B cell (primary cell): ENCODE data around the gene PSMG2. TPM values are rescaled to one million over a fixed set of nuclear protein-coding genes. Genes with fewer than 3 reads are reported as not detected.
A peak's percentile ranks its signal among the peaks of the same experiment; 100 is the strongest.

ENCODE experiments used
- ATAC-seq: fragments of 200-7000 bp; cut with Tn5 transposase; one replicate; pipeline ENCODE4 v1.10.0; 2021; ENCODE audit warnings: low read depth, mild to moderate bottlenecking, moderate number of reproducible peaks, moderate library complexity
- CTCF ChIA-PET: fragments of 350-600 bp; sonication (Branson Sonifier 250); formaldehyde crosslinking; loops from one replicate; lab custom pipeline; 2021; ENCODE audit warnings: antibody characterized with exemption, inconsistent platforms; lab: Charles Lee
- POLR2A ChIA-PET: fragments of 350-600 bp; sonication (Branson Sonifier 250); formaldehyde crosslinking; loops from one replicate; lab custom pipeline; 2021; ENCODE audit warnings: antibody characterized with exemption; lab: Charles Lee
- DNase-seq: peaks from one replicate; pipeline ENCODE4 v3.0.0; 2013
- H2AFZ ChIP-seq: 2 replicates; pipeline ENCODE4 v1.6.1; 2012; ENCODE audit warnings: mild to moderate bottlenecking, low read depth, low read length; ENCODE audit not compliant: insufficient read depth, poor library complexity, severe bottlenecking
- H3K27ac ChIP-seq, 2 donors: 1 replicate in 1 of 2; 2 replicates in 1 of 2; pipeline ENCODE4 v1.5.1; 2012 to 2013; ENCODE audit warnings: low read length in 2 of 2, mild to moderate bottlenecking in 2 of 2, moderate library complexity in 1 of 2
- H3K27me3 ChIP-seq, 4 experiments: fragments of 200-600 bp in 1 of 4; sonication (generic) in 1 of 4; replicated peaks in 1 of 4; 1 replicate in 2 of 4; 2 replicates in 2 of 4; pipeline versions ENCODE4 v1.6.1 to v1.7.0; 2013 to 2016; ENCODE audit warnings: low read length in 3 of 4, mild to moderate bottlenecking in 2 of 4, mixed read lengths in 1 of 4, moderate library complexity in 1 of 4; ENCODE audit not compliant: insufficient read depth in 4 of 4, control insufficient read depth in 3 of 4; ENCODE audit errors: control extremely low read depth in 1 of 4
- H3K36me3 ChIP-seq, 2 experiments: replicated peaks in 1 of 2; 1 replicate in 1 of 2; 2 replicates in 1 of 2; pipeline versions ENCODE4 v1.6.1 to v1.7.1; 2013; ENCODE audit warnings: low read length in 1 of 2; ENCODE audit not compliant: insufficient read depth in 2 of 2, control insufficient read depth in 1 of 2; ENCODE audit errors: control extremely low read depth in 1 of 2, extremely low read depth in 1 of 2
- H3K4me1 ChIP-seq, 2 donors: fragments of 200-600 bp in 1 of 2; sonication (generic) in 1 of 2; 1 replicate in 1 of 2; 2 replicates in 1 of 2; pipeline versions ENCODE4 v1.5.1 to v1.6.1; 2013 to 2017; ENCODE audit warnings: low read length in 2 of 2; ENCODE audit not compliant: control insufficient read depth in 2 of 2, insufficient read depth in 2 of 2
- H3K4me2 ChIP-seq: replicated peaks from 2 replicates; pipeline ENCODE3; 2012; ENCODE audit warnings: mild to moderate bottlenecking, low read depth, low read length; ENCODE audit not compliant: poor library complexity, severe bottlenecking
- H3K4me3 ChIP-seq, 5 experiments: fragments of 200-600 bp in 1 of 5; sonication (generic) in 1 of 5; 1 replicate in 3 of 5; 2 replicates in 2 of 5; pipeline versions ENCODE4 v1.5.1 to v1.7.0; 2011 to 2016; ENCODE audit warnings: low read length in 4 of 5, mild to moderate bottlenecking in 4 of 5, low read depth in 2 of 5, control low read depth in 1 of 5, moderate library complexity in 1 of 5; ENCODE audit not compliant: insufficient read depth in 1 of 5; ENCODE audit errors: control extremely low read depth in 1 of 5, extremely low read depth in 1 of 5
- H3K79me2 ChIP-seq: fragments of 200-600 bp; sonication (generic); one replicate; pipeline ENCODE4 v1.6.0; 2016; ENCODE audit warnings: low read length; ENCODE audit not compliant: control insufficient read depth, insufficient read depth
- H3K9ac ChIP-seq: fragments of 200-600 bp; sonication (generic); 2 replicates; pipeline ENCODE4 v1.6.1; 2017; ENCODE audit warnings: mild to moderate bottlenecking, low read length, moderate library complexity
- H3K9me3 ChIP-seq, 3 donors: one replicate each; pipeline versions ENCODE4 v1.6.1 to v1.7.1; 2013; ENCODE audit warnings: low read length in 2 of 3; ENCODE audit not compliant: control insufficient read depth in 2 of 3, insufficient read depth in 1 of 3; ENCODE audit errors: control extremely low read depth in 1 of 3
- H4K20me1 ChIP-seq: 2 replicates; pipeline ENCODE4 v1.6.0; 2012; ENCODE audit warnings: mild to moderate bottlenecking, low read length; ENCODE audit not compliant: insufficient read depth, control insufficient read depth, poor library complexity, severe bottlenecking
- H3K27ac Mint-ChIP-seq: one replicate; pipeline ENCODE4 v1.8.0; 2021; ENCODE audit warnings: mixed read lengths
- H3K27me3 Mint-ChIP-seq: one replicate; pipeline ENCODE4 v1.8.0; 2021; ENCODE audit warnings: mixed read lengths
- H3K4me1 Mint-ChIP-seq: one replicate; pipeline ENCODE4 v1.8.0; 2021; ENCODE audit warnings: mixed read lengths
- H3K4me3 Mint-ChIP-seq: one replicate; pipeline ENCODE4 v1.8.0; 2021; ENCODE audit warnings: mixed read lengths
- H3K9me3 Mint-ChIP-seq: one replicate; pipeline ENCODE4 v1.8.0; 2022; ENCODE audit warnings: mixed read lengths; ENCODE audit not compliant: insufficient read depth
- EZH2 ChIP-seq: IDR thresholded peaks from 2 replicates; pipeline ENCODE4 v1.6.1; 2012; ENCODE audit warnings: borderline replicate concordance, low read depth, mild to moderate bottlenecking, moderate library complexity, low read length; ENCODE audit not compliant: insufficient read depth, poor library complexity, severe bottlenecking
- WGBS: methylation state at CpG from one replicate; pipeline ENCODE4 v1.1.5; 2013; ENCODE audit warnings: missing lambda C conversion rate; ENCODE audit not compliant: insufficient coverage; 5-methylcytosine and 5-hydroxymethylcytosine counted together
- intact Hi-C: fragments of 100-400 bp; cut with micrococcal nuclease; formaldehyde crosslinking; loops from one replicate; pipeline ENCODE4 v1.10.0; 2022
- polyA minus RNA-seq: library from RNA; depleted of rRNA, polyadenylated mRNA; stranded (reverse); fragments of >200 nt; gene quantifications from 2 replicates; pipeline ENCODE4 v1.2.3, GENCODE V29; 2012
- polyA plus RNA-seq: library from polyadenylated mRNA; depleted of rRNA; stranded (reverse); fragments of >200 nt; gene quantifications from 2 replicates; pipeline ENCODE4 v1.2.3, GENCODE V29; 2012
- total RNA-seq, 2 donors: library from RNA; stranded (reverse); fragments of 120-200 nt in 1 of 2; gene quantifications; 1 replicate in 1 of 2; 2 replicates in 1 of 2; pipeline versions ENCODE4 v1.2.3 to v1.2.4, GENCODE V29; 2013 to 2022
- TF ChIP-seq, protein P1 (sequence below): fragments of 200-600 bp; IDR thresholded peaks from one replicate; pipeline ENCODE4 v1.8.0; 2022; ENCODE audit warnings: antibody characterized with exemption, mild to moderate bottlenecking

The PSMG2 gene, protein sequence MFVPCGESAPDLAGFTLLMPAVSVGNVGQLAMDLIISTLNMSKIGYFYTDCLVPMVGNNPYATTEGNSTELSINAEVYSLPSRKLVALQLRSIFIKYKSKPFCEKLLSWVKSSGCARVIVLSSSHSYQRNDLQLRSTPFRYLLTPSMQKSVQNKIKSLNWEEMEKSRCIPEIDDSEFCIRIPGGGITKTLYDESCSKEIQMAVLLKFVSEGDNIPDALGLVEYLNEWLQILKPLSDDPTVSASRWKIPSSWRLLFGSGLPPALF
- total RNA-seq (61.2 and 64.1 TPM in 2 replicates), polyA plus RNA-seq (30.4 and 31.8 TPM in 2 replicates), polyA minus RNA-seq (34.1 and 34.8 TPM in 2 replicates)
- 82.5 TPM for total RNA-seq (2013)

DNA sequence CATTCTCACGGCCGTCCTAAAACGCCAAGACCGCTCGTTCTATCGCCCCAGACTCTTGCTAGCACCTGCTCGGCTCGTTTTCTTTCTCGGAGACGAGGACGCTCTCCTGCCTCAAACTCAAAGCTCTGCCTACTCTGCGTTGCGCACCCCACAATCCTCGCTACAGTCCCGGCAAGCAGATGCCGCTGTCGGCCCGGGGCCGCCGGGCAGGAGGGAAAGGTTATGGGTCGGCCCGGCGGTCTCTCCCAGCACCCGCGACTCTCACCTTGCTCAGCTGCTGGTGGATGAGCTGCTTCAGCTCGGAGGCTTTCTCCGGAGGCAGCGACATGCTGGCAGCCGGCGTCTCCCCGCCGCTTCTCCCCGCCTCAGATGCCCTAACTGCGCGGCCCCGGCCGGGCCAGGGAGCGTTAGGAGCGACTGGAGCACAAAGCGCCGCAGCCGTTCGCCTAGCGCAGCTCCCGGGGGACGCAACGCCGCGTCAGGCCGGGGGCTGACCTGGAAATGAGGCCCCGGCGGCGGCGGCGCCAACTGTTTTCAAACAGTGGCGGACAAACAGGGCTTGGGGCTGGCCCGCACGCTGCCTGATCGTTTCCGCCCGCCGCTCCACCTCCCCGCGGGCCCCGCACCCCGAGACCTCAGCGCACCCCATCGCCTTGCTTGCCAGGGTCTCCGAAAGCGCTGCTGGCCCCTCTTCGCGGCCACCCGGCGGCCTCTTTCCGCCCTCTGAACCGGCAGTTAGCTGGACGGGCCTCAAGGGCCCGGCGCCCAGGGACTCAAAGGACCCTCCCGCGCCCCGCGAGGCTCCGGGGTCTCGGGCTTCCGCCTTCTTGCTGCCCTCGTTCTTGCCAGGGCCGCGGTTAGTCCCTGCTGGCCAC lies at the start of gene PSMG2, which contains the start of gene CEP76:
PSMG2 (plus strand) TSS at position 822 of the 875 bp plus-strand sequence. CDS start 66 bp downstream, outside the sequence.
CEP76 (minus strand) TSS at position 503 of the 875 bp plus-strand sequence; CDS start at position 328, 175 bp downstream.
- WGBS = under 1% methylated on average over 89 of the region's 89 CpGs
- H3K4me3 ChIP-seq = peak within 1 kb of the TSS; percentile 84 to 95 (median 86)
- POLR2A ChIA-PET = interaction anchor here (0.8 to 1.9 kb wide), 7 partner anchors 22 to 435 kb away, joined by 3 to 15 read pairs (median 4); partner anchors contain the start of genes AFG3L2, PRELID3A and PTPN2

More for the DNA sequence above, at the start of gene PSMG2, which contains the start of gene CEP76:
- H3K27me3 ChIP-seq = no peaks in the 10 kb centered on the region
- H3K79me2 ChIP-seq = peaks cover 69% of the 10 kb centered on the region
- H3K9me3 Mint-ChIP-seq = no peaks in the 10 kb centered on the region
- peaks cover 6 to 7% of the 10 kb centered on the region in 2 experiments for H3K36me3 ChIP-seq
- H3K27me3 Mint-ChIP-seq = no peaks in the 10 kb centered on the region
- peak within 1 kb of the TSS; percentile 95 for H3K9ac ChIP-seq
- intact Hi-C loops = loop anchor here (1.0 to 5.0 kb wide), 8 partner anchors 46 to 1024 kb away; partner anchors contain the start of genes AFG3L2, CEP192, CHMP1B and FAM210A
- peak within 1 kb of the TSS; percentile 100 for H3K27ac Mint-ChIP-seq
- H3K4me1 ChIP-seq = peaks cover 22 to 26% of the 10 kb centered on the region in 2 donors
- peak; percentile 96 for DNase-seq
- peak within 1 kb of the TSS; percentile 96 to 100 for H3K27ac ChIP-seq
- H3K4me3 Mint-ChIP-seq = peak within 1 kb of the TSS; percentile 99
- no peaks in the 10 kb centered on the region for H3K9me3 ChIP-seq
- peaks cover 37% of the 10 kb centered on the region for H3K4me1 Mint-ChIP-seq
- TF ChIP-seq, protein P1, sequence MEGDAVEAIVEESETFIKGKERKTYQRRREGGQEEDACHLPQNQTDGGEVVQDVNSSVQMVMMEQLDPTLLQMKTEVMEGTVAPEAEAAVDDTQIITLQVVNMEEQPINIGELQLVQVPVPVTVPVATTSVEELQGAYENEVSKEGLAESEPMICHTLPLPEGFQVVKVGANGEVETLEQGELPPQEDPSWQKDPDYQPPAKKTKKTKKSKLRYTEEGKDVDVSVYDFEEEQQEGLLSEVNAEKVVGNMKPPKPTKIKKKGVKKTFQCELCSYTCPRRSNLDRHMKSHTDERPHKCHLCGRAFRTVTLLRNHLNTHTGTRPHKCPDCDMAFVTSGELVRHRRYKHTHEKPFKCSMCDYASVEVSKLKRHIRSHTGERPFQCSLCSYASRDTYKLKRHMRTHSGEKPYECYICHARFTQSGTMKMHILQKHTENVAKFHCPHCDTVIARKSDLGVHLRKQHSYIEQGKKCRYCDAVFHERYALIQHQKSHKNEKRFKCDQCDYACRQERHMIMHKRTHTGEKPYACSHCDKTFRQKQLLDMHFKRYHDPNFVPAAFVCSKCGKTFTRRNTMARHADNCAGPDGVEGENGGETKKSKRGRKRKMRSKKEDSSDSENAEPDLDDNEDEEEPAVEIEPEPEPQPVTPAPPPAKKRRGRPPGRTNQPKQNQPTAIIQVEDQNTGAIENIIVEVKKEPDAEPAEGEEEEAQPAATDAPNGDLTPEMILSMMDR = no peak
- no peak for TF ChIP-seq EZH2
- H4K20me1 ChIP-seq = peaks cover 13% of the 10 kb centered on the region
- peak within 1 kb of the TSS; percentile 98 for H2AFZ ChIP-seq
- peak; percentile 85 for ATAC-seq
- peak within 1 kb of the TSS; percentile 85 for H3K4me2 ChIP-seq
- CTCF ChIA-PET = interaction anchor here (0.6 to 2.4 kb wide), 8 partner anchors 12 to 326 kb away, joined by 3 to 8 read pairs (median 3); partner anchors contain the start of gene AFG3L2
